HepG2 (cell line): ENCODE measurements around the gene DLG1. TPM values are rescaled to one million over a fixed set of nuclear protein-coding genes. Genes with fewer than 3 reads are reported as not detected.

Source experiments
- ADNP ChIP-seq: sonication (generic); formaldehyde crosslinking; IDR thresholded peaks from 2 replicates; pipeline ENCODE4 v1.4.0; 2020; ENCODE audit warnings: missing genetic modification reagents
- HMG20A ChIP-seq: IDR thresholded peaks from 2 replicates; pipeline ENCODE4 v1.6.1; 2016; ENCODE audit warnings: borderline replicate concordance
- PHB2 ChIP-seq: fragments of 450-650 bp; IDR thresholded peaks from 2 replicates; pipeline ENCODE4 v1.6.1; 2018; ENCODE audit not compliant: partially characterized antibody
- USF2 ChIP-seq, 2 experiments: sonication (generic) in 1 of 2; formaldehyde crosslinking in 1 of 2; IDR thresholded peaks; 2 replicates each; pipeline versions ENCODE4 v1.5.1 to v1.6.1; 2011 to 2020; ENCODE audit warnings: borderline replicate concordance in 1 of 2, low read depth in 1 of 2, low read length in 1 of 2, mild to moderate bottlenecking in 1 of 2, missing genetic modification reagents in 1 of 2, moderate library complexity in 1 of 2
- ZFX ChIP-seq: sonication (generic); formaldehyde crosslinking; IDR thresholded peaks from 2 replicates; pipeline ENCODE4 v1.4.0; 2020; ENCODE audit warnings: mild to moderate bottlenecking, low read depth, missing genetic modification reagents, moderate library complexity
- ZNF274 ChIP-seq: sonication (generic); formaldehyde crosslinking; IDR thresholded peaks from 2 replicates; pipeline ENCODE4 v1.5.1; 2020; ENCODE audit warnings: mild to moderate bottlenecking, missing genetic modification reagents
- ZNF709 ChIP-seq: sonication (generic); formaldehyde crosslinking; IDR thresholded peaks from 2 replicates; pipeline ENCODE4 v1.5.0; 2020; ENCODE audit warnings: mild to moderate bottlenecking, missing genetic modification reagents
- ZNF737 ChIP-seq: sonication (generic); formaldehyde crosslinking; IDR thresholded peaks from 2 replicates; pipeline ENCODE4 v1.5.0; 2020; ENCODE audit warnings: missing genetic modification reagents, mild to moderate bottlenecking, borderline replicate concordance
- polyA plus RNA-seq, 8 experiments: library from polyadenylated mRNA; depleted of rRNA in 3 of 8; stranded (reverse) in 7 of 8; unstranded in 1 of 8; fragments of >200 nt; fragmentation: Illumina TruSeq in 4 of 8; extraction: Trizol in 4 of 8; gene quantifications; 2 replicates each; pipeline versions ENCODE4 v1.2.1 to v1.2.3, GENCODE V29; 2011 to 2016; ENCODE audit warnings: low read depth in 4 of 8, missing spikeins in 1 of 8, mixed read lengths in 1 of 8; ENCODE audit not compliant: insufficient read depth in 1 of 8
- total RNA-seq, 5 experiments: library from RNA; depleted of rRNA; stranded (reverse); fragments of >200 nt; fragmentation: Illumina TruSeq; extraction: Trizol; gene quantifications; 2 replicates each; pipeline ENCODE4 v1.2.3, GENCODE V29; 2016; ENCODE audit warnings: low read depth in 1 of 5
- TF ChIP-seq, protein P1 (sequence below): sonication (generic); formaldehyde crosslinking; IDR thresholded peaks from 2 replicates; pipeline ENCODE4 v1.9.0; 2021; ENCODE audit warnings: missing genetic modification reagents, mild to moderate bottlenecking, borderline replicate concordance

Gene DLG1
- total and polyA plus RNA-seq, 2 of the 13 experiments (the other 11 are each of a cell fraction or from before 2014, with no cell fraction given) = 30.5 to 104 TPM

DNA sequence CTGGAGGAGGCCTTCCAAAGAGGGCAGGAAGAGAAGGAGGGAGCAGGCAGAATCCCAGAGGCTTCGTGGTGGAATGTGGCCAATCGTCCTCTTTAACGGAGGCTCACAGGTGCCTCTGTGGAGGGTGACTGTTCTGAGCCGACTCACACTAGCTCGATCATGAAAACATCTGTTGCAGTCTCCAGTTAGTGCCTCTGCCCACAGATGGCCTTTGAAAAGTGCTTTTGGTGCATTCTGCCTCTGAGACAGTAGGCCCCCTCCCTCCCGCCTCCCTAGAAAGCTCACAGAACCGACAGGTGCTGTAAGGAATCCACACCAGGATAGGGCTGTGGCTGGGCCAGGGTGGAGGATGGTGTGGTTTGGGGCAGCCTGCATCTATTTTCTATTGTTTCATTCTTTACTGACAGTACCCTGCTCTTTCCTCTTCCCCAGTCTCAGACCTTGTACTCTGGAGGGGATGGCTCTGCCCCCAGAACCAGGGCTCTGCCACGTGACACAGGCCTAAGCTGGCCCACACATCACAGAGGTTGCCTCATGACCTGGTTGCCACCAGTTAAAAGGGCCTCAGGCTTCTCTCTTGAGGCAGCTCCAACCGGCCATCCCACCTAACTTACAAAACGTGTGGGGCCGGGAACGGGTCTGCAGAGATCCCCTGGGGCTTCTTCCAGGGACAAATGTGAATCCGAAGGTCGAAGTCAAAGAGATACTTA is 302.6 kb downstream of the DLG1 start (continued):
- TF ChIP-seq, protein P1, sequence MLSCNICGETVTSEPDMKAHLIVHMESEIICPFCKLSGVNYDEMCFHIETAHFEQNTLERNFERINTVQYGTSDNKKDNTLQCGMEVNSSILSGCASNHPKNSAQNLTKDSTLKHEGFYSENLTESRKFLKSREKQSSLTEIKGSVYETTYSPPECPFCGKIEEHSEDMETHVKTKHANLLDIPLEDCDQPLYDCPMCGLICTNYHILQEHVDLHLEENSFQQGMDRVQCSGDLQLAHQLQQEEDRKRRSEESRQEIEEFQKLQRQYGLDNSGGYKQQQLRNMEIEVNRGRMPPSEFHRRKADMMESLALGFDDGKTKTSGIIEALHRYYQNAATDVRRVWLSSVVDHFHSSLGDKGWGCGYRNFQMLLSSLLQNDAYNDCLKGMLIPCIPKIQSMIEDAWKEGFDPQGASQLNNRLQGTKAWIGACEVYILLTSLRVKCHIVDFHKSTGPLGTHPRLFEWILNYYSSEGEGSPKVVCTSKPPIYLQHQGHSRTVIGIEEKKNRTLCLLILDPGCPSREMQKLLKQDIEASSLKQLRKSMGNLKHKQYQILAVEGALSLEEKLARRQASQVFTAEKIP (CRISPR knock-in tag) = no peak
- no peak for TF ChIP-seq ZNF274 (CRISPR knock-in tag)
- peak; percentile 35; the same call in 1 of the 2 replicates for TF ChIP-seq ZFX (CRISPR knock-in tag)
- no peak for TF ChIP-seq HMG20A
- no peak for TF ChIP-seq USF2 (IDR thresholded peaks at IDR 0.05; ENCODE audit: low read depth, low read length)
- peak; percentile 40; the same call in 1 of the 2 replicates for TF ChIP-seq USF2 (CRISPR knock-in tag; IDR thresholded peaks at IDR 0.05; ENCODE audit: borderline replicate concordance)
- TF ChIP-seq ZNF737 (CRISPR knock-in tag) = no peak
- TF ChIP-seq ADNP (CRISPR knock-in tag) = no peak
- no peak for TF ChIP-seq PHB2
- TF ChIP-seq ZNF709 (CRISPR knock-in tag) = no peak
